Heart right ventricle (tissue), 16 donors: ENCODE measurements around the gene KMO. TPM values are rescaled to one million over a fixed set of nuclear protein-coding genes. Genes with fewer than 3 reads are reported as not detected.

ENCODE experiments used
- ATAC-seq, 8 donors: fragments of 200-7000 bp; cut with Tn5 transposase; one replicate each; pipeline ENCODE4 v1.9.1; 2020; ENCODE audit warnings: mild to moderate bottlenecking in 8 of 8, moderate library complexity in 8 of 8, moderate number of reproducible peaks in 1 of 8
- DNase-seq, 2 donors: peaks; one replicate each; pipeline ENCODE4 v3.0.0-alpha.2; 2020
- H3K27ac ChIP-seq, 10 donors: fragments of 200-600 bp; sonication (generic) in 2 of 10; one replicate each; pipeline versions ENCODE4 v1.5.0 to v1.8.0; 2020 to 2022; ENCODE audit warnings: mild to moderate bottlenecking in 3 of 10
- H3K27me3 ChIP-seq, 7 donors: fragments of 200-600 bp; one replicate each; pipeline ENCODE4 v1.8.0; 2021 to 2022; ENCODE audit warnings: mild to moderate bottlenecking in 2 of 7
- H3K36me3 ChIP-seq, 9 donors: fragments of 200-600 bp; sonication (generic) in 1 of 9; one replicate each; pipeline versions ENCODE4 v1.5.0 to v1.8.0; 2020 to 2022; ENCODE audit warnings: mild to moderate bottlenecking in 2 of 9
- H3K4me1 ChIP-seq, 9 donors: fragments of 200-600 bp; sonication (generic) in 1 of 9; one replicate each; pipeline versions ENCODE4 v1.5.0 to v1.8.0; 2020 to 2022; ENCODE audit warnings: mild to moderate bottlenecking in 4 of 9
- H3K4me3 ChIP-seq, 10 donors: fragments of 200-600 bp; sonication (generic) in 2 of 10; one replicate each; pipeline versions ENCODE4 v1.5.0 to v1.8.0; 2020 to 2022; ENCODE audit warnings: mild to moderate bottlenecking in 7 of 10, moderate library complexity in 2 of 10
- H3K9me3 ChIP-seq, 11 donors: fragments of 200-600 bp in 10 of 11; sonication (generic) in 2 of 11; one replicate each; pipeline versions ENCODE4 v1.5.0 to v1.8.0; 2013 to 2022; ENCODE audit warnings: mild to moderate bottlenecking in 2 of 11, control low read depth in 1 of 11, moderate library complexity in 1 of 11
- CTCF ChIP-seq, 9 donors: fragments of 200-600 bp; sonication (generic) in 2 of 9; IDR thresholded peaks; one replicate each; pipeline versions ENCODE4 v1.5.0 to v1.8.0; 2021 to 2022; ENCODE audit warnings: antibody characterized with exemption in 9 of 9, mild to moderate bottlenecking in 5 of 9, moderate library complexity in 1 of 9
- WGBS, 2 donors: extraction: QIAGEN DNeasy Blood & Tissue Kit; methylation state at CpG; one replicate each; pipeline ENCODE4 v1.1.7; 2013; ENCODE audit warnings: inconsistent platforms in 1 of 2; 5-methylcytosine and 5-hydroxymethylcytosine counted together
- intact Hi-C, 10 donors: fragments of 100-400 bp; cut with DNase I; formaldehyde crosslinking; loops; one replicate each; pipeline versions ENCODE4 v1.11.1 to v1.14.2; 2022
- polyA plus RNA-seq, 2 donors: library from polyadenylated mRNA; stranded (reverse); fragments of 200-250 nt; gene quantifications; one replicate each; pipeline ENCODE4 v1.2.3, GENCODE V29; 2013
- total RNA-seq, 10 donors: library from RNA; stranded (reverse); fragmentation: NEBNext Ultra II Directional in 3 of 10; extraction: Animal tissue kit (Norgen Biotek cat#: 25700) in 3 of 10; gene quantifications; one replicate each; pipeline versions ENCODE4 v1.2.1 to v1.2.4, GENCODE V29; 2021 to 2023
- donor health status: Arrhythmogenic right ventricular cardiomyopathy.
- donor health status: ischemic (EF 13 %, LVEDD 7.1; RV severe dilation, severe dysfunction).
- donor health status: healthy with polysubstance abuse.
- donor health status: DM: no; HTN: yes; CAD: no.
- donor health status: DM: no; HTN: no; CAD: no.
- donor health status: ischemic (EF 25% LVEDD 6.9; RV normal size, moderate dysfunction).
- donor health status: ischemic (EF 25% LVEDD 5.7; RV mildly dilated, moderate dysfunction).
- donor health status: healthy.
- donor health status: DM: yes; HTN: yes; CAD: no.
- donor health status: Ischemic cardiomyopathy.
- donor health status: ischemic (EF 35%, LVEDD 5.7; RV mildly dilated, moderate dysfunction).
- donor health status: nonischemic (EF 11% LVEDD 7.7; RV severe dilation, severe dysfunction).
- donor health status: DM: yes; HTN: yes; CAD: no.
- donor health status: PGD.
- donor health status: ischemic (EF 29% LVEDD 5.4; RV normal size, mild dysfunction).
- donor health status: nonischemic (EF 23%, LVEDD 6.1; RV moderate dilation, normal function).

KMO gene
- total and polyA plus RNA-seq, 12 donors, result 0.05 to 1.4 (median 0.29) TPM; not detected in 4

GRCh38 chr1:241636291-241636690 lies 104.1 kb downstream of the KMO start:
- Histone ChIP-seq H3K36me3 (peaks cover 0 to 23% (median 0%) of the 10 kb centered on the region in 9 donors), H3K9me3 (peaks cover 0 to 2% (median 0%) of the 10 kb centered on the region in 11 donors), H3K27ac (no peak overlapping the region), H3K27me3 (no peaks in the 10 kb centered on the region), H3K4me1 (peaks cover 0 to 40% (median 12%) of the 10 kb centered on the region in 9 donors), H3K4me3 (no peak overlapping the region)
- ATAC-seq (no peak), DNase-seq (no peak)
- intact Hi-C loops, result no loop called here
- TF ChIP-seq CTCF (IDR thresholded peaks at IDR 0.05), result no peak
- WGBS, 2 donors, result 55 to 75% methylated on average over 1 of the region's 1 CpG

DNA sequence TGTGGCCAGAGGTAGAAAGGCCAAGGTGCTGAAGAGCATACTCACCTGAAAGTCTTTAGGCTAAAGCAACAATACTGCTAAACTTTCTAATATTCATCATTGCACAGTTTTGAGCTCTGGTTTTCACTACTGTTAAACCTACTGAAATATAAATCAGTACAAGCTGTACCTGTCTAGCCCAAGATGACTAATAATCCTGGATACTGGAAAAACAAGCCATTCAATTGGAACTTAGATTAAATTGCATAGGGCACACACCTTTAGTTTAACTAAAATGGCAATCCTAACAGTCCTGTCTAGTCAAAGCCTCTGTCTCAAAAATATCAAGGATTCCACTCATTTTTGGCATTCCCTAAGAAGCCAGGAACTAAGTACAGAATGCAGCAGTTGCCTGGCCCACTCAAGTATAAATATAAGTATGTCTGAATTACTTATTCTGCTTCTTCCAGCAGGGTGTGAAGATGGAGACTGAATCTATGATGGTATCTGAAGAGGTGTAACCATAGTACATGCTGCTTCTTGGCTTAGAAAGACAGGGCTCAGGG lies 104.9 kb downstream of the KMO start:
- Histone ChIP-seq H3K36me3 (peaks cover 0 to 22% (median 0%) of the 10 kb centered on the region in 9 donors), H3K4me3 (no peak overlapping the region), H3K27ac (no peak overlapping the region), H3K27me3 (no peaks in the 10 kb centered on the region), H3K9me3 (peaks cover 0 to 11% (median 0%) of the 10 kb centered on the region in 11 donors), H3K4me1 (peaks cover 0 to 40% (median 12%) of the 10 kb centered on the region in 9 donors)
- ATAC-seq (no peak), DNase-seq (no peak)
- TF ChIP-seq CTCF (IDR thresholded peaks at IDR 0.05), result no peak
- intact Hi-C loops, result no loop called here

- H3K36me3 ChIP-seq, result peaks cover 0 to 19% (median 0%) of the 10 kb centered on the region in 9 donors
- intact Hi-C loops, result no loop called here
- 87 to 92% methylated on average over 4 of the region's 4 CpGs for WGBS, 2 donors
- no peak overlapping the region for H3K4me3 ChIP-seq
- ATAC-seq (no peak), DNase-seq (no peak)
- H3K27ac ChIP-seq, result no peak overlapping the region
- peaks cover 0 to 12% (median 0%) of the 10 kb centered on the region in 11 donors for H3K9me3 ChIP-seq
- no peaks in the 10 kb centered on the region for H3K27me3 ChIP-seq
- peaks cover 0 to 40% (median 12%) of the 10 kb centered on the region in 9 donors for H3K4me1 ChIP-seq
- TF ChIP-seq CTCF (IDR thresholded peaks at IDR 0.05), result no peak
Observed at GRCh38 chr1:241637604-241638003, 105.4 kb downstream of the KMO start.

DNA sequence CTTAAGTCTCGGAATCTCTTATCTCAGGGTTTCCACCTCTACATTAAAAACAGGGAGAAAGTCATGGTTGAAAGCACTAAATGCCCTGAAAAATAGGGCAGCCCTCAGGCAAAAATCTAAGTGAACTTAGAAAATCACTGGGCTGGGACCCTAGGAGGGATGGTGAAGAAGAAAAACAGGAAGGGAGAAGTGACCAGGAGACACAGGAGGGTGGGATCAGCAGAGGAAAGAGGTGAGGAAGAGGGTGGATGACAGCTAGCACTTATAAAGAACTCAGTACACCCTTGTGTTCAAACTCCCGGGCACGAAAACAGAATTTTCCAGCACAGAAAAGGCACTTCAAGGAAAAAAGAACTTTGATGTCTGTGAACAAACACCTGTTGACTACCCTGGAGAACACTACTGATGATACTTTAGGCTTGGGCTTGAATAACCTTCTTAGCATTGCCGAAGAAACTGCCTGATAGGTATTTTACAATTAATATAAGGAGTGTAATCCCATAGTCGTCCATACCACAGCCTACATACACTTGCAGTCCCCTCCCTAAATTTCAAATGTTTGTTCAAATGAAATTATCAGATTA lies 106.0 kb downstream of the KMO start:
- Histone ChIP-seq H3K27ac (no peak overlapping the region), H3K27me3 (no peaks in the 10 kb centered on the region), H3K4me1 (peaks cover 0 to 40% (median 12%) of the 10 kb centered on the region in 9 donors), H3K4me3 (peak overlapping the region in 2 of 10 donors; percentile 86 to 100), H3K36me3 (peaks cover 0 to 19% (median 0%) of the 10 kb centered on the region in 9 donors), H3K9me3 (peaks cover 0 to 18% (median 0%) of the 10 kb centered on the region in 11 donors)
- no peak for TF ChIP-seq CTCF (IDR thresholded peaks at IDR 0.05)
- WGBS, 2 donors, result 72 to 73% methylated on average over 5 of the region's 5 CpGs
- ATAC-seq (no peak), DNase-seq (no peak)
- intact Hi-C loops, result no loop called here
